Epithelial cell of prostate (primary cell): ENCODE measurements around the gene UCK2.

Experiments
- DNase-seq: peaks from one replicate; pipeline ENCODE4 v3.0.0-alpha.2; 2011; ENCODE audit warnings: low read depth, low spot score
- H3K27ac ChIP-seq: fragments of 450-650 bp; 2 replicates; pipeline ENCODE4 v1.5.1; 2017; ENCODE audit warnings: mild to moderate bottlenecking

Gene UCK2

GRCh38 chr1:165832902-165833301, 5.5 kb downstream of the UCK2 start:
- H3K27ac ChIP-seq, result no peak overlapping the region
- DNase-seq, result no peak

DNA sequence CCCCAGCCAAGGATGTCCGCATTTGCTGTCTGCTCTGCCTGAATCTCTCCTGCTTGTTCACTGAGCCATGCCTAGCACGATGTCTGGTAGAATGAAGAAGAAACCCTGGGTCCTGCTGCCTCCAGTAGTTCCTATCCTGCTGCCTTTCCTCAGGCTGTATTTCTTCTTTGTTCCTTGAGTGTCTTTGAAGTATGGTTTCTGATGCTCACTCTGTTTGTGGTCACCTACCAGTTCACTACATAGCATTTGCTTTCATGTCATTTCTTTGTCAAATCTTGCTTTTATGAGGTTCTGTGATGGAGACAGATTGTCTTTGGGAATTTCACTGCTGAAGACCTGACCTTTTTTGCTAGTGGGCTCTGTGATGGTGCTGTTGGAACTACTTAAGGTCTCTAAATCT, 5.9 kb downstream of the UCK2 start:
- H3K27ac ChIP-seq, result no peak overlapping the region
- no peak for DNase-seq

- DNase-seq, result no peak
- no peak overlapping the region for H3K27ac ChIP-seq
Measured at GRCh38 chr1:165834229-165834628, 6.8 kb downstream of the UCK2 start.

GRCh38 chr1:165834881-165835280, 7.5 kb downstream of the UCK2 start:
- DNase-seq, result no peak

GRCh38 chr1:165836664-165837482, 9.5 kb downstream of the UCK2 start:
- DNase-seq, result no peak
- H3K27ac ChIP-seq, result no peak overlapping the region

More at GRCh38 chr1:165834881-165835280, 7.5 kb downstream of the UCK2 start:
- H3K27ac ChIP-seq, result no peak overlapping the region

DNA sequence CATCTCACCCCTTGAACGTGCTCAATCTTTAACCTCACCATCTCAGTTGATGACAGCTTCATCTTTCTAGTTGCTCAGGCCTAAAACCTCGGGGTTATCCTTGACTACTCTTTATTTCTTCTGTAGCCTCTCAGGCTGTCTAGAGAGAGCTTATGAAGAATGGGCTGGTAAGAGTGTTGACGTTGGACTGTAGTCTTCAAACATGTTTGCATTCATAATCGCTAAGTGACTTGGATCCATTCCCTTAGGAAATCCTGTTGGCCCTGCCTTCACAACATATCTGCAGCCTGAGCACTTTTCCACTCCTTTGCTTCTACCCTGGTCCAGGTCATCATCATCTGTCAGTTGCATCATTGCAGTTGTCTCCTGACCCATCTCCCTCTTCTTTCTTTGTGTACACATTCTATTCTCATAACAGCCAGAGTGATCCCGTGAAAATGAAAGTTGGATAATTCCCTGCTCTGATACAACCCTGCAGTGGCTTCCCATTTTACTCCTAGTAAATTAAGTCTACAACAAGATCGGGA, 10.5 kb downstream of the UCK2 start:
- no peak for DNase-seq
- H3K27ac ChIP-seq, result no peak overlapping the region

GRCh38 chr1:165840423-165840822, 13.0 kb downstream of the UCK2 start:
- no peak overlapping the region for H3K27ac ChIP-seq
- no peak for DNase-seq

DNA sequence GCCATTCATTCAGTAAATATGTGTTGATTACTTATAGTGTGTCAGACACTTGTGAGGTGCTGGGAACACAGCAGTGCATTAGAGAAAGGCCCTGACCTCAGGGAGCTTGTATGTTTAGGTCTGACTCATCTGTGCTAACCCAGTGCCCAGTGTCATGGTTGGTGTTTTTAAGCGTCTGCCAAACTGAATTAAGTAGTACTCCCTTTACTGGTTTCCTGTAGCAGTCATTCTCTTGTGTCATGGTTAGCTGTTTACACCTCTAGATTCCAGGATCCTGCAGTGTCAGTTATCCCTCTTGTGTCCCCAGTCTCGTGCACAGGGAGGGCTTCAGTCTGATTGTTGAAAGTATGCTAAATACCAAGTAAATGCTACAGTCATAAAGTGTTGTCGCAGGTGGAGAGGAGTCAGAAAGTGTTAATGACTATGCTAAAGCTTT, 14.2 kb downstream of the UCK2 start:
- no peak for DNase-seq

DNA sequence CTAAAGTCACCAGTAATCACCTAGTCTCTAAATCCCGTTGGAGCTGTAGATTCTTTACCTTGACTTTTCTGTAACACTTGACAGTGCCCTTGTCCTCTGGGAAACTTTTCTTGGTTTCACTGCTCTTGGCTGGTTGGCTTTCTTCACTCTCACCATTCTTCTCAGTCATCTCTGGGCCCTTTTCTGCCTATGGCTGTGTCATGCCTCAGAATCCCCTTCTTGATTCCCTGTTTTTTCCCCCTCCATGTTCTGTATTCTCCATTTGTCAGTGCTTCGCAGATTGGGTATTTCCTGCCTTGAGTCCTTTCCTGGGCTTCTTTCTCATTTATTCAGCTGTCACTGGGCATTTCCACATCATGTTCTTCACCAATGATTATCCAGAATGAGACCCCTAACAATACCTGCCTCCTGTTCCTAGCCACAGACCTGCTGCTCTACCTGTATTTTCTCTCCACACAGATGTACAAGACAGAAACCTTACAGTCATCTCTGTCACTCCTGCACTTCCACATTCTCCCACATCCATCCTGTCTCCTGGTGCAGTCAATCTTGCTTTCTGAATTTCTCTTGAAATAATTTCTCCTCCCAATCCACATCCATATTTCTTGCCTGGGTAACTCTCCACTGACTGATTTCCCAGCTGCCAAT, 14.7 kb downstream of the UCK2 start:
- H3K27ac ChIP-seq, result peak overlapping the region; percentile 27
- DNase-seq, result no peak

More for the DNA sequence above, 14.2 kb downstream of the UCK2 start:
- peak overlapping the region; percentile 27 for H3K27ac ChIP-seq

DNA sequence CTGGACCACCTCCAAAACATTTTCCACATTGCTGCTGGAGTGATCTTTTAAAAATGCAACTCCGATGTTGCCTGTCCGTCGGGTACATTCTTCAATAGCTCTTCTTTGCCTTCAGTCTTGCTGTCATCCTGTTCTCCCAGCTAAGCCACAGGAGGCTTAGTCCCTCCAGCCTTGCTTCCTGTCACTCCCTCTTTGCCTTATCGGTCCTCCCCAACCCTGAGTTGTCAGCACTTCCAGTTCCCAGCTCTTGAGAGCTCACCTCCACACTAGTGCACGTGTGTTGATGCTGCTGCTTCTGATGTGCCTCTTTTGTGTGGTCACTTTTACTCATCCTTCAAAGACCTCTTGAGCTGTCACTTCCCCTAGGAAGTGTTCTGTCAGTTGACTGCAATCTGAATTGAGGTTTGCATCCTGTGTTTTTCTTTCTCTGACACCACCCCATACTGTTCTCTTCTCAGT, 15.3 kb downstream of the UCK2 start:
- no peak for DNase-seq

GRCh38 chr1:165843304-165843703, 15.9 kb downstream of the UCK2 start:
- DNase-seq, result no peak
- peak overlapping the region; percentile 27 for H3K27ac ChIP-seq

More for the DNA sequence above, 15.3 kb downstream of the UCK2 start:
- peak overlapping the region; percentile 27 for H3K27ac ChIP-seq

DNA sequence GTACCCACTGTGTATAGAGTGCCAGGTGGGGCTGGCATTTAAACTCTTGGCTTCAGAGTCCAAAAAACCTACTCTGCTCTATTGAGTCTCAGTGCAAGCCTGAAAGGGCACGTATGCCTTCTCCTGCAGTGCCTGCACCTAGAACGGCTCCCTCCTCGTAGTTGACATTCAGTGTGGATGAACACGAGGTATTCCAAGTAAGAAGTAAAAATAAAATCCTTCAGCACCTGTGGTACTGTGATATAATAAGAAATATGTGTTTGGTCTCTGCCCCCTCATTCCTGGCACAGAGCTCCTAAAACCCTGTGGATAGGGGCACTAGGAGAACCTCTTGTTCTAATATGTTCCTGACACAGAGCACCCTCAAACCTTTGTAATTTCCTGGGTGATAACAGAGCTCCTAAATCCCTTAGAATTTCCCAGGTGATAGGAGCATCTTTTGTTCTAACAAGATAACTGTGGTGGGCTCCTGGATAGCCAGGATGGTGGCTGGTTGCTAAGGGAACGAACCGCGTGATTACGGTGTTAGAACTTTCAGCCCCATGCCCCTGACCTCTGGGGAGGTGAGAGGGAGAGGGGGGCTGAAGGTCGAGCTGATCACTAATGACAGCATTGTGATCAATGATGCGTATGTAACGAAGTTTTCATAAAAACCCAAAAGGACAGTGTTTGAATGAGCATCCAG, 16.8 kb downstream of the UCK2 start:
- no peak overlapping the region for H3K27ac ChIP-seq
- DNase-seq, result no peak

DNA sequence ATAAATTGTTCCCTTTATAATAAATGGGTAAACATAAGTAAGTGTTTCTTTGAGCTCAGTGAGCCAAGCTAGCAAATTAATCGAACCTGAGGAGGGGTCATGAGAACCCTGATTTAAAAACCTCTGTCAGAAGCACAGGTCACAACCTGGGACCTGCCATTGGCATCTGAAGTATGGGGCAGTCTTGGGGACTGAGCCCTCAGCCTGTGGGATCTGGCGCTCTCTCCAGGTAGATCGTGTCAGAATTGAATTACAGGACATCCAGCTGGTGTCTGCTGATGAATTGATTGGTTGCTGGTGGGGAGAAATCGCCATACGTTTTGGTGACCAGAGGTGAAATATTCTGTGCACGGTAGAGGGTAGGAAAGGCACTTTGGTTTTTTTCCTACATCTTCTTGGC, 17.5 kb downstream of the UCK2 start:
- DNase-seq, result no peak
- H3K27ac ChIP-seq, result no peak overlapping the region

- H3K27ac ChIP-seq, result no peak overlapping the region
- no peak for DNase-seq
Measured at GRCh38 chr1:165845569-165845968, 18.2 kb downstream of the UCK2 start.

DNA sequence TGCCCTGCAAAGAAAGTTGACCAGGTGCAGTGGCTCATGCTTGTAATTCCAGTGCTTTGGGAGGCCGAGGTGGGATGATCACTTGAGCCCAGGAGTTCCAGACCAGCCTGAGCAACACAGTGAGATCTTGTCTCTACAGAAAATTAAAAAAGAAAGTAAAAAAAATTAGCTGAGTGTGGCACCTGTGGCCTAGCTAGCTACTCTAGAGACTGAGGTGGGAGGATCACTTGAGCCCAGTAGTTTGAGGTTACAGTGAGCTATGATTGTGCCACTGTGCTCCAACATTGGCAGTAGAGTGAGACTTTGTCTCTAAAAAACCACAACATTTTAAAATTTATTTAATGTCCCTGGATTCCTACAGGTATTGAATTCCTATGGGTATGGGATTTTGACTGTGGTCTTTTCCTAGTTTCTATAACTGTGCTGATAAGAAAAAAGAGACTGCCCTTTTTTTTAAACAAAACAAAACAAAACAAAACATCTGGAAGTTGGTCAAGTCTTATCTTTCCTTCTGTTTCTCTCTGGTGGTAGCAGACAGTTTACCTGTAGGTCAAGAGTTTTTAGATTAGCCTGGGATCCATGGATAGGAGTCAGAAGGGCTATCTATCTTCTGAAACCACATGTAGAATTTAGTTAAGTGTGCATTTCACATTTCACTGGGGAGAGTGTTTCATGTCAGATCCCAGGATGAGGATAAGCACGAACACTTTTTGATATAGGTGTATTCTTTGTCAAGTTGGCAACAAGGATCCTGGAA, 18.8 kb downstream of the UCK2 start:
- no peak for DNase-seq
- H3K27ac ChIP-seq, result no peak overlapping the region

- no peak for DNase-seq
- no peak overlapping the region for H3K27ac ChIP-seq
Measured at GRCh38 chr1:165847486-165847885, 20.1 kb downstream of the UCK2 start.

DNA sequence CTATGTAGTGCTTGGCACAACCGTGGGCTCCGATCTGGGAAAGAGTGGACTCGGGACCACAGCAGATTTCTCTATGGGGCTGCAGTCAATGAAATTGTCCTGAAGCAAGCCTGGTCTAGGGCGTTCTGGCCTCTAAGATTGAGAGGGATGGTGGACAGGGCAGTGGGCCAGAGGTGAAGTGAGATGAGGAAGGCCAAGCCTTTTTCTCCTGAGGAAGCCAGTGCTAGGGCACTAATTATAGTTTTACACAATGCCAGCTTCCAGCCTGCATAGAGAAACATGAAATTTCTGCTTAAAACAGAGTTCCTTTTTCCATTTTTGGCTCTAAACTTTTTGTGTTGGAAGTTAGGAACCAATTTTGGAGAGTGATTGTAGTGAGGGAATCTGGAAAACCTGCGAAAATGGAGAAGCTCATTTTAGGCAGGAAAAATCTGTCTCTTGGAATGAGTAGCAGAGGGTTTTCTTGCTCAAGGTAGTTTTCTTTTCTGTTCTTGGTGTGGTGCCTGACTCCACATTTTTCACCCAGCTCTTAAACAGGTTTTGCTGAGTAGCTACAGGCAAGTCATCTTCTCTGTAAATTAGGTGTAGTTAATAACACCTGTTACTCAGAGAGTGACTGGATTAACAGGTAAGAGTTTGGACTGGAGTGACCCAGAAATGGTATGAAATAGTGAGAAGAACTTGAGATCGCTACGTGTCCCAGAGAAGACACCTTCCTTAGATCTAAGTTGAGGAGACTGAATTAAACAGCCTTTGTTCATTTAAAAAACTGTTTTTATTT, 22.1 kb downstream of the UCK2 start:
- DNase-seq, result no peak
- no peak overlapping the region for H3K27ac ChIP-seq

- DNase-seq, result no peak
- H3K27ac ChIP-seq, result peak overlapping the region; percentile 29
Measured at GRCh38 chr1:165851034-165851658, 23.7 kb downstream of the UCK2 start.

DNA sequence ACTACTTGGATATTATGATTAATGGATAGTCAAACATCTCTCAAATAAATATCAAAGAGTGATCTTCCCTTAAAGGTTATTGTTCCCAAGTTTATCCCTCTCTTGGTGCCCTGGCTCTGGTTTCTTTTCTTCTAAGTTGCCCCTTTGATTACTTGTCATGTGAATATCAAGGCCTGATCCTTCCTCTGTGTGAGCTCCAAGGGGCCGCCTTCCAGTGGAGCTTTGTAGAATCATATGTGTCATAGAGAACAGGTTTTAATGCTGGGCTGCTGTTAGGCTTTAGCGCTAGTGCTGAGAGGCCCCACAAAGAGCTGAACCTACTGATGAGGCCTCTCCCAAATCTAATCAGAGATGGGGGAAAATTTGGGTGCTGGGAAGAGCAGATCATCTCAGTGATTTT, 25.5 kb downstream of the UCK2 start:
- no peak overlapping the region for H3K27ac ChIP-seq
- no peak for DNase-seq
